HEK293 (cell line): ENCODE data around the gene EME1.

Experiments
- TCF7L2 ChIP-seq: IDR thresholded peaks from 2 replicates; pipeline ENCODE4 v1.6.1; 2011; ENCODE audit warnings: low read depth, mild to moderate bottlenecking, inconsistent platforms, low read length, moderate library complexity, borderline replicate concordance
- TF ChIP-seq, protein P1 (sequence below): fragments of 450-650 bp; formaldehyde crosslinking; IDR thresholded peaks from 2 replicates; pipeline ENCODE4 v1.5.1; 2016; ENCODE audit warnings: missing biosample characterization, missing genetic modification characterization
- TF ChIP-seq, protein P2 (sequence below): fragments of 450-650 bp; formaldehyde crosslinking; IDR thresholded peaks from 2 replicates; pipeline ENCODE4 v1.5.1; 2016; ENCODE audit warnings: missing biosample characterization, missing genetic modification characterization

DNA sequence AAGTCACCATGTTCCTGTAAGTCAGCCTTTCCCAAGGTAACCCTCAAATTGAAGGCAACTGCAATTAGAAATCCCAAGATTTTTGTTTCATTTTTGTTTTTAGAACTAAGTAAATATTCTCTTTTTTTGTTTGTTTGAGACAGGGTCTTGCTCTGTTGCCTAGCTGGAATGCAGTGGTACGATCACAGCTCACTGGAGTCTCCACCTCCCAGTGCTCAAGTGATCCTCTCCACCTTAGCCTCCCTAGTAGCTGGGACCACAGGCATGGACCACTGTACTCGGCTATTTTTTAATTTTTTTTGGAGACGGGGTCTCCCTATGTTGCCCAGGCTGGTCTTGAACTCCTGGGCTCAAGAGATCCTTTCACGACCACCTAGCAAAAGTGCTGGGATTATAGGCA is 34.9 kb downstream of the EME1 start:
- no peak for TF ChIP-seq TCF7L2
- TF ChIP-seq, protein P1, sequence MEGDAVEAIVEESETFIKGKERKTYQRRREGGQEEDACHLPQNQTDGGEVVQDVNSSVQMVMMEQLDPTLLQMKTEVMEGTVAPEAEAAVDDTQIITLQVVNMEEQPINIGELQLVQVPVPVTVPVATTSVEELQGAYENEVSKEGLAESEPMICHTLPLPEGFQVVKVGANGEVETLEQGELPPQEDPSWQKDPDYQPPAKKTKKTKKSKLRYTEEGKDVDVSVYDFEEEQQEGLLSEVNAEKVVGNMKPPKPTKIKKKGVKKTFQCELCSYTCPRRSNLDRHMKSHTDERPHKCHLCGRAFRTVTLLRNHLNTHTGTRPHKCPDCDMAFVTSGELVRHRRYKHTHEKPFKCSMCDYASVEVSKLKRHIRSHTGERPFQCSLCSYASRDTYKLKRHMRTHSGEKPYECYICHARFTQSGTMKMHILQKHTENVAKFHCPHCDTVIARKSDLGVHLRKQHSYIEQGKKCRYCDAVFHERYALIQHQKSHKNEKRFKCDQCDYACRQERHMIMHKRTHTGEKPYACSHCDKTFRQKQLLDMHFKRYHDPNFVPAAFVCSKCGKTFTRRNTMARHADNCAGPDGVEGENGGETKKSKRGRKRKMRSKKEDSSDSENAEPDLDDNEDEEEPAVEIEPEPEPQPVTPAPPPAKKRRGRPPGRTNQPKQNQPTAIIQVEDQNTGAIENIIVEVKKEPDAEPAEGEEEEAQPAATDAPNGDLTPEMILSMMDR (tag by site-specific recombination), result no peak
- TF ChIP-seq, protein P2, sequence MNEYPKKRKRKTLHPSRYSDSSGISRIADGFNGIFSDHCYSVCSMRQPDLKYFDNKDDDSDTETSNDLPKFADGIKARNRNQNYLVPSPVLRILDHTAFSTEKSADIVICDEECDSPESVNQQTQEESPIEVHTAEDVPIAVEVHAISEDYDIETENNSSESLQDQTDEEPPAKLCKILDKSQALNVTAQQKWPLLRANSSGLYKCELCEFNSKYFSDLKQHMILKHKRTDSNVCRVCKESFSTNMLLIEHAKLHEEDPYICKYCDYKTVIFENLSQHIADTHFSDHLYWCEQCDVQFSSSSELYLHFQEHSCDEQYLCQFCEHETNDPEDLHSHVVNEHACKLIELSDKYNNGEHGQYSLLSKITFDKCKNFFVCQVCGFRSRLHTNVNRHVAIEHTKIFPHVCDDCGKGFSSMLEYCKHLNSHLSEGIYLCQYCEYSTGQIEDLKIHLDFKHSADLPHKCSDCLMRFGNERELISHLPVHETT (tag by site-specific recombination), result no peak
